HG03025 (cell line): ENCODE data around the gene NFS1.

Experiments
- ATAC-seq: cut with Tn5 transposase; IDR thresholded peaks from one replicate; pipeline ENCODE4 v1.9.1; 2021; ENCODE audit warnings: mild to moderate bottlenecking, moderate library complexity; ENCODE audit not compliant: unreplicated experiment, low FRiP score

Gene NFS1

DNA sequence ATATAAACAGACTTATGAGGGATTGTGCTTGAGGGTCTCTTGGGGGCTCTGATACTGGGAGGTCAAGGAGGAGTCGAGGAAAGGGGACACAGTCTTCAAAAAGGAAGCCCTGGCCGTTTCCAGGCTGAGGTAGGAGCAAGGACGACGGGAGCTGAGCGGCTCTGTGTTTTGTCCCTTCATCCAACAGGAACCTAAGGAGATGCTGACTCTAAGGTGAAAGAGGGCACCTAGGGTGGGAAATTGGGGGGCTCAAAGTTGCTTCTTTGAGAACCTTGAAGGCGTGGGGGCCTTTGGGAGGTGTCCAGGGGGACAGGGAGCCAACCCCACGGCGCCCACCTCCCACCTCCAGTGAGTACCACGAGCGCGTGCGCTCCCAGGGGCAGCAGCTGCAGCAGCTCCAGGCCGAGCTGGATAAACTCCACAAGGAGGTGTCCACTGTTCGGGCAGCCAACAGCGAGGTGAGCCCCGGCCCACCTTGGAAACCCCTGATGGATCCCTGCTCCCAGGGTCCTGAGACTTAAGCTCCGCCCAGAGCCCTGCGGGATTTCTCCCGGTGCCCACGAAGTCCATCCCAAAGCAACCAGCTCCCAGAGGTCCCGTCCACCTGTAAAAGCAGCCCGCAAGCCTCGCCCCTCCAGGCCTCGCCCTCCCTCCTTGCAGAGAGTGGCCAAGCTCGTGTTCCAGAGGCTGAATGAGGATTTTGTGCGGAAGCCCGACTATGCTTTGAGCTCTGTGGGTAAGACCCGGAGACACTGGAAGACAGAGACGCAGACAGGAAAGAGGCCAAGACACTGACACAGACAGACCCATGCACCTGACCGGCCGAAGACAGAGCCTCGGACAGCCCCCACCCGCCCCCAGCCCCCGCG, 80.7 kb downstream of the NFS1 start:
- ATAC-seq, result no peak
